Mucosa of descending colon (tissue), 3 donors: ENCODE data around the gene FAM72A. TPM values are rescaled to one million over a fixed set of nuclear protein-coding genes. Genes with fewer than 3 reads are reported as not detected.
A peak's percentile ranks its signal among the peaks of the same experiment; 100 is the strongest.
"Not testable (repeated sequence)": the region's sequence is repeated elsewhere in the genome, so short reads cannot be mapped to it uniquely, and the experiment has no call there.

ENCODE experiments used
- ATAC-seq: fragments of 200-7000 bp; cut with Tn5 transposase; one replicate; pipeline ENCODE4 v1.9.1; 2020; ENCODE audit warnings: mild to moderate bottlenecking, moderate library complexity
- DNase-seq, 3 donors: peaks; one replicate each; pipeline ENCODE4 v3.0.0-alpha.2; 2020
- H3K36me3 ChIP-seq: fragments of 200-600 bp; one replicate; pipeline ENCODE4 v1.8.0; 2021; ENCODE audit warnings: low read depth, mild to moderate bottlenecking
- H3K4me1 ChIP-seq: fragments of 200-600 bp; one replicate; pipeline ENCODE4 v1.8.0; 2021; ENCODE audit warnings: low read depth, mild to moderate bottlenecking
- H3K4me3 ChIP-seq: fragments of 200-600 bp; one replicate; pipeline ENCODE4 v1.8.0; 2021; ENCODE audit warnings: mild to moderate bottlenecking
- H3K9me3 ChIP-seq: fragments of 200-600 bp; one replicate; pipeline ENCODE4 v1.8.0; 2021; ENCODE audit warnings: mild to moderate bottlenecking
- intact Hi-C, 2 donors: fragments of 100-400 bp; cut with DNase I in 1 of 2; cut with micrococcal nuclease in 1 of 2; formaldehyde crosslinking; loops; one replicate each; pipeline versions ENCODE4 v1.11.0 to v1.11.1; 2022; cut with DNase I, micrococcal nuclease
- long read RNA-seq, 2 donors: library from polyadenylated mRNA; unstranded; transcript quantifications; one replicate each; pipeline ENCODE4 v2.0.0, GENCODE V29; 2019 to 2021
- total RNA-seq, 3 donors: library from RNA; stranded (reverse); fragmentation: NEBNext Ultra II Directional in 2 of 3; extraction: Animal tissue kit (Norgen Biotek cat#: 25700) in 2 of 3; gene quantifications; one replicate each; pipeline versions ENCODE4 v1.2.1 to v1.2.4, GENCODE V29; 2021 to 2023
- donor health status: DM: no; HTN: no; CAD: no; lungs with moderate emphysema.
- donor health status: DM: no; HTN: no; CAD: no.
- donor health status: DM: no; HTN: yes; CAD: no.

FAM72A gene
- 1 to 10 TPM in 2 of 3 donors, under 1 TPM in 1; 0.84 to 3.1 (median 2.5) TPM for total RNA-seq
- long read RNA-seq, donor 1 = 0 reads
- long read RNA-seq, donor 2, partial matches to known transcripts = 0 of 1 reads
- long read RNA-seq, donor 2, other reads (novel, unspliced or antisense) = 0 of 1 reads

GRCh38 chr1:206202789-206203363 is at the start of gene FAM72A:
TSS of gene FAM72A (minus strand) at chr1:206202839. CDS start at chr1:206202025, 814 bp downstream.
- intact Hi-C loops = not testable (repeated sequence)

GRCh38 chr1:206250953-206251681 is 48.5 kb upstream of the FAM72A start:
- H3K36me3 ChIP-seq, H3K4me1 ChIP-seq, DNase-seq, intact Hi-C loops, H3K9me3 ChIP-seq, H3K4me3 ChIP-seq: not testable (repeated sequence)
- ATAC-seq = peak; percentile 32

More at GRCh38 chr1:206202789-206203363, at the start of gene FAM72A:
- DNase-seq (peak; percentile 96 to 98 (median 98)), ATAC-seq (peak; percentile 87)
- H3K36me3 ChIP-seq, H3K4me1 ChIP-seq, H3K9me3 ChIP-seq: not testable (repeated sequence)
- H3K4me3 ChIP-seq = peak within 1 kb of the TSS; percentile 28

- DNase-seq, H3K4me3 ChIP-seq, H3K36me3 ChIP-seq, intact Hi-C loops, ATAC-seq, H3K4me1 ChIP-seq, H3K9me3 ChIP-seq: not testable (repeated sequence)
Observed at GRCh38 chr1:206246129-206246886, 43.7 kb upstream of the FAM72A start.

GRCh38 chr1:206245479-206245878 is 42.8 kb upstream of the FAM72A start:
- intact Hi-C loops = not testable (repeated sequence)

GRCh38 chr1:206243335-206243734 is 40.7 kb upstream of the FAM72A start:
- intact Hi-C loops, H3K4me3 ChIP-seq, H3K36me3 ChIP-seq, H3K4me1 ChIP-seq, DNase-seq, H3K9me3 ChIP-seq: not testable (repeated sequence)
- peak; percentile 86 for ATAC-seq

More at GRCh38 chr1:206245479-206245878, 42.8 kb upstream of the FAM72A start:
- not testable (repeated sequence) for H3K4me3 ChIP-seq, H3K9me3 ChIP-seq, DNase-seq, H3K36me3 ChIP-seq, H3K4me1 ChIP-seq, ATAC-seq

GRCh38 chr1:206240288-206240687 is 37.6 kb upstream of the FAM72A start:
- H3K4me3 ChIP-seq, H3K9me3 ChIP-seq, intact Hi-C loops, H3K4me1 ChIP-seq, DNase-seq, H3K36me3 ChIP-seq: not testable (repeated sequence)
- peak; percentile 69 for ATAC-seq

GRCh38 chr1:206235190-206235589 is 32.6 kb upstream of the FAM72A start:
- intact Hi-C loops, DNase-seq: not testable (repeated sequence)

GRCh38 chr1:206234189-206234916 is 31.7 kb upstream of the FAM72A start:
- ATAC-seq, intact Hi-C loops, H3K4me3 ChIP-seq, H3K9me3 ChIP-seq, H3K36me3 ChIP-seq, H3K4me1 ChIP-seq, DNase-seq: not testable (repeated sequence)

More at GRCh38 chr1:206235190-206235589, 32.6 kb upstream of the FAM72A start:
- H3K4me1 ChIP-seq, H3K36me3 ChIP-seq, H3K4me3 ChIP-seq, ATAC-seq, H3K9me3 ChIP-seq: not testable (repeated sequence)

- ATAC-seq = peak; percentile 65
- H3K36me3 ChIP-seq, DNase-seq, intact Hi-C loops, H3K4me1 ChIP-seq, H3K4me3 ChIP-seq, H3K9me3 ChIP-seq: not testable (repeated sequence)
Observed at GRCh38 chr1:206232970-206233645, 30.5 kb upstream of the FAM72A start.

GRCh38 chr1:206231989-206232388 is 29.4 kb upstream of the FAM72A start:
- H3K9me3 ChIP-seq, H3K36me3 ChIP-seq, H3K4me3 ChIP-seq, H3K4me1 ChIP-seq, DNase-seq, ATAC-seq, intact Hi-C loops: not testable (repeated sequence)

- ATAC-seq, H3K4me1 ChIP-seq, H3K9me3 ChIP-seq, H3K36me3 ChIP-seq, H3K4me3 ChIP-seq, DNase-seq, intact Hi-C loops: not testable (repeated sequence)
Observed at GRCh38 chr1:206229286-206229685, 26.6 kb upstream of the FAM72A start.

GRCh38 chr1:206226886-206227285 is 24.2 kb upstream of the FAM72A start:
- H3K4me3 ChIP-seq, H3K36me3 ChIP-seq, H3K9me3 ChIP-seq, intact Hi-C loops, ATAC-seq, H3K4me1 ChIP-seq, DNase-seq: not testable (repeated sequence)

- H3K4me1 ChIP-seq, H3K36me3 ChIP-seq, H3K4me3 ChIP-seq, ATAC-seq, DNase-seq, intact Hi-C loops, H3K9me3 ChIP-seq: not testable (repeated sequence)
Observed at GRCh38 chr1:206225386-206225785, 22.7 kb upstream of the FAM72A start.
